ENCODE data around the gene KBTBD3. TPM values are rescaled to one million over a fixed set of nuclear protein-coding genes. Genes with fewer than 3 reads are reported as not detected.

Gene KBTBD3
- total and polyA plus RNA-seq, 2 of the 4 experiments (the other 2 are of a cell fraction) = 1.6 to 1.7 TPM

- H2AK5ac ChIP-seq (ENCODE audit: low read depth, low read length) = no peak overlapping the region
- H2AK9ac ChIP-seq (replicated peaks; ENCODE audit: low read depth, low read length, poor library complexity) = no peak overlapping the region
- no peak overlapping the region for H3K4me3 ChIP-seq (ENCODE audit: insufficient read depth, low read depth, low read length)
- ChIA-PET POLR2A (ENCODE audit: unreplicated experiment) (no interaction called here), CTCF (no interaction called here)
- dilution Hi-C loops (cut with HindIII; ENCODE audit: low sequenced_read_pairs, unreplicated experiment) = no loop called here
- TF ChIP-seq SMC3 (IDR thresholded peaks at IDR 0.05; ENCODE audit: low read depth, low read length) (no peak), CHD1 (IDR thresholded peaks at IDR 0.05; ENCODE audit: low read depth, low read length) (no peak), CEBPB (IDR thresholded peaks at IDR 0.05; ENCODE audit: low read depth, low read length) (no peak), BHLHE40 (IDR thresholded peaks at IDR 0.05; ENCODE audit: low read depth, low read length) (no peak), NFE2L2 (IDR thresholded peaks at IDR 0.05; ENCODE audit: low read depth, low read length) (no peak), RCOR1 (IDR thresholded peaks at IDR 0.05; ENCODE audit: insufficient replicate concordance, low read length) (no peak), RFX5 (IDR thresholded peaks at IDR 0.05; ENCODE audit: low read depth, low read length) (no peak), ELK1 (IDR thresholded peaks at IDR 0.05; ENCODE audit: borderline replicate concordance, low read depth, low read length) (no peak), MXI1 (IDR thresholded peaks at IDR 0.05; ENCODE audit: borderline replicate concordance, low read depth, low read length) (no peak), CTCF (conservative IDR thresholded peaks at IDR 0.05; ENCODE audit: low read depth, low read length) (no peak), MAFK (IDR thresholded peaks at IDR 0.05; ENCODE audit: low read depth, low read length) (no peak), MAZ (IDR thresholded peaks at IDR 0.05; ENCODE audit: borderline replicate concordance, low read depth, low read length) (no peak), POLR2A (IDR thresholded peaks at IDR 0.05; ENCODE audit: low read depth, low read length) (no peak), RAD21 (IDR thresholded peaks at IDR 0.05; ENCODE audit: low read length) (no peak), FOS (IDR thresholded peaks at IDR 0.05; ENCODE audit: low read depth, low read length) (no peak), USF2 (IDR thresholded peaks at IDR 0.05; ENCODE audit: low read depth, low read length) (no peak)
- no peak overlapping the region for H3K14ac ChIP-seq (replicated peaks; ENCODE audit: low read depth, low read length)
- H3K18ac ChIP-seq (ENCODE audit: low read depth, low read length) = no peak overlapping the region
- H3K79me1 ChIP-seq (ENCODE audit: low read depth in 1 of 2, low read length in 2 of 2) = no peaks in the 10 kb centered on the region
- BruUV-seq (replicated peaks) = no TSS peak
- H3K23ac ChIP-seq (ENCODE audit: low read depth, low read length) = no peak overlapping the region
- no peaks in the 10 kb centered on the region for H3K27me3 ChIP-seq (ENCODE audit: control insufficient read depth, insufficient read depth, low read length)
- no peak overlapping the region for H3K4me2 ChIP-seq (ENCODE audit: low read depth, low read length)
- no peak overlapping the region for H4K5ac ChIP-seq (ENCODE audit: low read depth, low read length)
- 85% methylated on average over 4 of the region's 6 CpGs; no CpG with 5 or more reads in 1 of the 2 experiments for WGBS, 2 experiments (ENCODE audit: extremely low coverage in 2 of 2, insufficient read length in 1 of 2)
- no peak overlapping the region for H4K91ac ChIP-seq (ENCODE audit: insufficient read depth, low read depth, low read length)
- no peak overlapping the region for H3K4ac ChIP-seq (ENCODE audit: low read depth, low read length)
- in situ Hi-C loops (cut with MboI; ENCODE audit: low sequenced_read_pairs) = no loop called here
- no peak overlapping the region for H3K9ac ChIP-seq (ENCODE audit: low read depth, low read length)
- H3K27ac ChIP-seq (ENCODE audit: insufficient read depth, low read length) = no peak overlapping the region
- H3K9me3 ChIP-seq (ENCODE audit: control insufficient read depth, insufficient read depth, low read length) = no peaks in the 10 kb centered on the region
- H4K20me1 ChIP-seq (ENCODE audit: insufficient read depth, low read length) = no peaks in the 10 kb centered on the region
- no peak overlapping the region for H2BK15ac ChIP-seq (ENCODE audit: low read depth, low read length)
- H2AFZ ChIP-seq (replicated peaks; ENCODE audit: low read length, poor library complexity) = no peak overlapping the region
- ATAC-seq (ENCODE audit: low read depth) (no peak), DNase-seq (no peak)
- H3K9me1 ChIP-seq (ENCODE audit: insufficient read depth, low read length) = no peaks in the 10 kb centered on the region
- no peaks in the 10 kb centered on the region for H3K36me3 ChIP-seq (ENCODE audit: control insufficient read depth, insufficient read depth, low read length)
- H2BK5ac ChIP-seq (ENCODE audit: low read depth, low read length, poor library complexity, severe bottlenecking) = no peak overlapping the region
- no peak overlapping the region for H4K8ac ChIP-seq (ENCODE audit: low read depth in 2 of 2, low read length in 2 of 2)
- intact Hi-C loops (cut with micrococcal nuclease) = no loop called here
- no peak overlapping the region for H3K56ac ChIP-seq (ENCODE audit: extremely low read depth, insufficient read depth, low read length)
- H3K4me1 ChIP-seq (ENCODE audit: control insufficient read depth, insufficient read depth, low read length) = no peaks in the 10 kb centered on the region
- H2BK20ac ChIP-seq (ENCODE audit: low read depth, low read length) = no peak overlapping the region
- H2BK120ac ChIP-seq (ENCODE audit: low read depth, low read length) = no peak overlapping the region
Observed at GRCh38 chr11:106105986-106106385, 28.8 kb upstream of the KBTBD3 start.

Measured in IMR-90 (cell line).